Endothelial cell of umbilical vein (primary cell): ENCODE results near the gene HSFX2.

Experiments used
- EZH2 ChIP-seq: IDR thresholded peaks from 2 replicates; pipeline ENCODE4 v1.6.1; 2012; ENCODE audit warnings: borderline replicate concordance, low read depth, mild to moderate bottlenecking, moderate library complexity, low read length, inconsistent platforms; ENCODE audit not compliant: severe bottlenecking
- FOS ChIP-seq: IDR thresholded peaks from 2 replicates; pipeline ENCODE4 v1.6.1; 2011; ENCODE audit warnings: mild to moderate bottlenecking, low read length, moderate library complexity, borderline replicate concordance; ENCODE audit not compliant: insufficient read depth
- GATA2 ChIP-seq: IDR thresholded peaks from 2 replicates; pipeline ENCODE4 v1.7.0; 2011; ENCODE audit warnings: low read depth, mild to moderate bottlenecking, moderate library complexity, mixed read lengths, low read length; ENCODE audit not compliant: insufficient read length, insufficient read depth
- MAX ChIP-seq: IDR thresholded peaks from 2 replicates; pipeline ENCODE4 v1.6.1; 2011; ENCODE audit not compliant: insufficient read depth, insufficient read length
- MYC ChIP-seq: IDR thresholded peaks from one replicate; pipeline ENCODE4 v1.6.1; 2011; ENCODE audit warnings: mild to moderate bottlenecking, low read depth, low read length
- POLR2A ChIP-seq: IDR thresholded peaks from 2 replicates; pipeline ENCODE4 v1.6.1; 2012; ENCODE audit warnings: low read depth, mild to moderate bottlenecking, control low read depth, low read length
- TF ChIP-seq, protein P1 (sequence below), 2 donors: IDR thresholded peaks; 1 replicate in 1 of 2; 2 replicates in 1 of 2; pipeline ENCODE4 v1.5.1; 2011; ENCODE audit warnings: low read length in 2 of 2, mild to moderate bottlenecking in 2 of 2, moderate library complexity in 2 of 2, control low read depth in 1 of 2, inconsistent platforms in 1 of 2, low read depth in 1 of 2; ENCODE audit not compliant: insufficient read depth in 1 of 2; ENCODE audit errors: extremely low read depth in 1 of 2

DNA sequence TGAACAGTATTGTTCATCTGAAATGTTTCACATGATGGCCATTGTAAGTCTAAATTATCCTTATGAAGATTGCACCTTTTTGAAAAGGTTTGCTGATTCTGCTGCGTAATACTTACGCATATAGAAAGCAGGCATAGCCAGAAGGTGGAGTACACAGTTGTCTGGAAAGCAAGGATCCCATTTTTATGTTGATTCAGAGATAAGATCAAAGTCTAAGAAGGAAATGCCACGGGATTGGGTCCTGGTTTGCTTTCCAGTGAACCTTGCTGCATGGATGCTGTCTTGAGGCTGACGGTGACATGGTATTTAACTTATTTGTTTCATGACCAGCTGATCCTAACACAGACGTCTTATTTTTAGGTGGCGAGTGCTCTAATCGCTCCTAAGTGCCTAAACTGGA lies 23.3 kb downstream of the HSFX2 start:
- TF ChIP-seq POLR2A, result no peak
- TF ChIP-seq, protein P1, sequence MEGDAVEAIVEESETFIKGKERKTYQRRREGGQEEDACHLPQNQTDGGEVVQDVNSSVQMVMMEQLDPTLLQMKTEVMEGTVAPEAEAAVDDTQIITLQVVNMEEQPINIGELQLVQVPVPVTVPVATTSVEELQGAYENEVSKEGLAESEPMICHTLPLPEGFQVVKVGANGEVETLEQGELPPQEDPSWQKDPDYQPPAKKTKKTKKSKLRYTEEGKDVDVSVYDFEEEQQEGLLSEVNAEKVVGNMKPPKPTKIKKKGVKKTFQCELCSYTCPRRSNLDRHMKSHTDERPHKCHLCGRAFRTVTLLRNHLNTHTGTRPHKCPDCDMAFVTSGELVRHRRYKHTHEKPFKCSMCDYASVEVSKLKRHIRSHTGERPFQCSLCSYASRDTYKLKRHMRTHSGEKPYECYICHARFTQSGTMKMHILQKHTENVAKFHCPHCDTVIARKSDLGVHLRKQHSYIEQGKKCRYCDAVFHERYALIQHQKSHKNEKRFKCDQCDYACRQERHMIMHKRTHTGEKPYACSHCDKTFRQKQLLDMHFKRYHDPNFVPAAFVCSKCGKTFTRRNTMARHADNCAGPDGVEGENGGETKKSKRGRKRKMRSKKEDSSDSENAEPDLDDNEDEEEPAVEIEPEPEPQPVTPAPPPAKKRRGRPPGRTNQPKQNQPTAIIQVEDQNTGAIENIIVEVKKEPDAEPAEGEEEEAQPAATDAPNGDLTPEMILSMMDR (IDR thresholded peaks at IDR 0.05; ENCODE audit: extremely low read depth in 1 of 2, insufficient read depth in 1 of 2, low read depth in 1 of 2, low read length in 2 of 2), result no peak
- TF ChIP-seq MYC, result no peak
- no peak for TF ChIP-seq MAX
- no peak for TF ChIP-seq EZH2
- no peak for TF ChIP-seq GATA2
- TF ChIP-seq FOS, result no peak
